ENCODE results near the gene GRK1.

DNA sequence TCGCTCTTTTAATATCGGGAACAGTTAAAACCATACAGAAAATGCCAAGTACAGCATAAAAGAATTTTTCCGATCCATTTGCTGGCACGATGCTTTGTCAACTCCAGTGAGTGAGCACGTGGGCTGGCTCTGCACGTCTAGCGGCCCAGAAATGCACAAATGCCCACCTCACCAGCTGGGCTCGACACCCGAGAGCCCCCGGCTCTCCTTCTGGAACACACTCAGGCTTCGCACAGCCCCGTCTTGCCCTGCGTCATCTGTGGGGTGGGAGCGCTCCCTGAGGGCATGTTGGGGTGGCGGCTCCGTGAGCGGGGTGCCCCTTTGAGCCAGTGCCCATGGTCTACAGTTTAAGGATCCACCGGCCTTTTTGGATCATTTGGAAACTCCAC, 33.5 kb upstream of the GRK1 start:
- TF ChIP-seq SUZ12 (IDR thresholded peaks at IDR 0.05; ENCODE audit: extremely low read depth, insufficient read depth, insufficient read length): no peak
- no peak for TF ChIP-seq ZNF274 (IDR thresholded peaks at IDR 0.05; ENCODE audit: low read depth, low read length)
- TF ChIP-seq YY1 (IDR thresholded peaks at IDR 0.05; ENCODE audit: insufficient read depth, insufficient read length): no peak
